ENCODE measurements around the gene RNH1. TPM values are rescaled to one million over a fixed set of nuclear protein-coding genes. Genes with fewer than 3 reads are reported as not detected.

RNH1 gene
- total RNA-seq, 1 experiment from 2014 or later, result 103 TPM

DNA sequence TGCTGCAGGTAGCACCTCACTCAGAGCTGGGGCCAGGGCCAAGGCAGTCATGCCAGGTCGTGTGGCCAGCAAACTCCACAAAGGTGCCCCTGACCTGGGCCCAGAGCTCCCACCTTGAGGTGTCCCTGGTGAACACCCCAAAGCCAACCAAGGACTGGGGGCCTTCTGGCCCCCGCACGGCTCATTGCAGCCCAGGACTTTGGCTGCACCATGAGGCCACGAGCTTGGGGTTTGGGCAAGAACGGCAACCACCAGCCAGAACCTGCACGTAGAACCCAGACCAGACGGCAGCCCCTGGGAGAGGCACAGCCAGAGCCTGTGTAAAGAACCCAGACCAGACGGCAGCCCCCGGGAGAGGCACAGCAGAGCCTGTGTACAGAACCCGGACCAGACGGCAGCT, 38.1 kb upstream of the RNH1 start:
- no peaks in the 10 kb centered on the region for H3K9me3 Mint-ChIP-seq (ENCODE audit: low read depth, unreplicated experiment)
- no peaks in the 10 kb centered on the region for H3K36me3 Mint-ChIP-seq (ENCODE audit: insufficient read depth, unreplicated experiment)
- intact Hi-C loops (cut with micrococcal nuclease; ENCODE audit: unreplicated experiment), result no loop called here
- no peaks in the 10 kb centered on the region for H3K4me1 Mint-ChIP-seq (ENCODE audit: low read depth, unreplicated experiment)
- DNase-seq, result no peak
- no peak overlapping the region for H3K27ac Mint-ChIP-seq (ENCODE audit: unreplicated experiment)
- BruUV-seq (replicated peaks), result no TSS peak
- CTCF ChIA-PET, result interaction anchor here (1.1 kb wide), 1 partner anchor 218 kb away, joined by 3 read pairs; no protein-coding TSS in a partner anchor
- TF ChIP-seq, protein P1, sequence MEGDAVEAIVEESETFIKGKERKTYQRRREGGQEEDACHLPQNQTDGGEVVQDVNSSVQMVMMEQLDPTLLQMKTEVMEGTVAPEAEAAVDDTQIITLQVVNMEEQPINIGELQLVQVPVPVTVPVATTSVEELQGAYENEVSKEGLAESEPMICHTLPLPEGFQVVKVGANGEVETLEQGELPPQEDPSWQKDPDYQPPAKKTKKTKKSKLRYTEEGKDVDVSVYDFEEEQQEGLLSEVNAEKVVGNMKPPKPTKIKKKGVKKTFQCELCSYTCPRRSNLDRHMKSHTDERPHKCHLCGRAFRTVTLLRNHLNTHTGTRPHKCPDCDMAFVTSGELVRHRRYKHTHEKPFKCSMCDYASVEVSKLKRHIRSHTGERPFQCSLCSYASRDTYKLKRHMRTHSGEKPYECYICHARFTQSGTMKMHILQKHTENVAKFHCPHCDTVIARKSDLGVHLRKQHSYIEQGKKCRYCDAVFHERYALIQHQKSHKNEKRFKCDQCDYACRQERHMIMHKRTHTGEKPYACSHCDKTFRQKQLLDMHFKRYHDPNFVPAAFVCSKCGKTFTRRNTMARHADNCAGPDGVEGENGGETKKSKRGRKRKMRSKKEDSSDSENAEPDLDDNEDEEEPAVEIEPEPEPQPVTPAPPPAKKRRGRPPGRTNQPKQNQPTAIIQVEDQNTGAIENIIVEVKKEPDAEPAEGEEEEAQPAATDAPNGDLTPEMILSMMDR (IDR thresholded peaks at IDR 0.05; ENCODE audit: unreplicated experiment), result no peak
- no peaks in the 10 kb centered on the region for H3K27me3 Mint-ChIP-seq (ENCODE audit: unreplicated experiment)
- H3K4me3 Mint-ChIP-seq (ENCODE audit: low read depth, unreplicated experiment), result no peak overlapping the region

DNA sequence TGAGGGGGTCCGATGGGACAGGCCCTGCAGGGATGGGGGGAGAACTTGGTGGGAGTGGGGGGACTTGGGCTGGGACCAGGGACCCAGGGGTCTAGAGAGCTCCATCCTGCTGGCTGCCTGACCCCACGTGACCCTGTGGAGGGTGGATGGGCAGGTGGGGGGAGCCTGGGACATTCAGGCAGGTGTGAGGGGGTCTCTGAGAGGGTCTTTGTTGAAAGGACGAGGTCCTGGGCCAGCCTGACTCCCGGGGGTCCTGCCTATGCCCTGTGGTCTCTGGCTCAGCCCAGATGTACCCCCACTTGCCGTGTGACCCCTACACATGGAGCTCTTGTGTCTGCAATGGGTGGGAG, 37.8 kb upstream of the RNH1 start:
- BruUV-seq (replicated peaks), result no TSS peak
- CTCF ChIA-PET, result interaction anchor here (1.1 kb wide), 1 partner anchor 219 kb away, joined by 3 read pairs; no protein-coding TSS in a partner anchor
- H3K9me3 Mint-ChIP-seq (ENCODE audit: low read depth, unreplicated experiment), result no peaks in the 10 kb centered on the region
- intact Hi-C loops (cut with micrococcal nuclease; ENCODE audit: unreplicated experiment), result no loop called here
- no peaks in the 10 kb centered on the region for H3K36me3 Mint-ChIP-seq (ENCODE audit: insufficient read depth, unreplicated experiment)
- H3K27ac Mint-ChIP-seq (ENCODE audit: unreplicated experiment), result no peak overlapping the region
- no peaks in the 10 kb centered on the region for H3K4me1 Mint-ChIP-seq (ENCODE audit: low read depth, unreplicated experiment)
- no peaks in the 10 kb centered on the region for H3K27me3 Mint-ChIP-seq (ENCODE audit: unreplicated experiment)
- TF ChIP-seq, protein P1 (IDR thresholded peaks at IDR 0.05; ENCODE audit: unreplicated experiment), result no peak
- H3K4me3 Mint-ChIP-seq (ENCODE audit: low read depth, unreplicated experiment), result no peak overlapping the region
- no peak for DNase-seq

- Mint-ChIP-seq H3K36me3 (ENCODE audit: insufficient read depth, unreplicated experiment) (peaks cover 18% of the 10 kb centered on the region), H3K4me3 (ENCODE audit: low read depth, unreplicated experiment) (no peak overlapping the region), H3K9me3 (ENCODE audit: low read depth, unreplicated experiment) (no peaks in the 10 kb centered on the region), H3K4me1 (ENCODE audit: low read depth, unreplicated experiment) (peaks cover under 1% of the 10 kb centered on the region), H3K27me3 (ENCODE audit: unreplicated experiment) (no peaks in the 10 kb centered on the region), H3K27ac (ENCODE audit: unreplicated experiment) (no peak overlapping the region)
- TF ChIP-seq, protein P1 (IDR thresholded peaks at IDR 0.05; ENCODE audit: unreplicated experiment), result no peak
- intact Hi-C loops (cut with micrococcal nuclease; ENCODE audit: unreplicated experiment), result no loop called here
- no TSS peak for BruUV-seq (replicated peaks)
- no peak for DNase-seq
- CTCF ChIA-PET, result no interaction called here
These were observed 34.4 kb upstream of the RNH1 start for GRCh38 chr11:541433-541885.

- H3K4me1 Mint-ChIP-seq (ENCODE audit: low read depth, unreplicated experiment), result peaks cover 7% of the 10 kb centered on the region
- intact Hi-C loops (cut with micrococcal nuclease; ENCODE audit: unreplicated experiment), result no loop called here
- H3K27me3 Mint-ChIP-seq (ENCODE audit: unreplicated experiment), result no peaks in the 10 kb centered on the region
- H3K36me3 Mint-ChIP-seq (ENCODE audit: insufficient read depth, unreplicated experiment), result peaks cover 24% of the 10 kb centered on the region
- TF ChIP-seq, protein P1 (IDR thresholded peaks at IDR 0.05; ENCODE audit: unreplicated experiment), result no peak
- no peak for DNase-seq
- no peak overlapping the region for H3K27ac Mint-ChIP-seq (ENCODE audit: unreplicated experiment)
- CTCF ChIA-PET, result no interaction called here
- H3K9me3 Mint-ChIP-seq (ENCODE audit: low read depth, unreplicated experiment), result no peaks in the 10 kb centered on the region
- no peak overlapping the region for H3K4me3 Mint-ChIP-seq (ENCODE audit: low read depth, unreplicated experiment)
- no TSS peak for BruUV-seq (replicated peaks)
These were observed 33.8 kb upstream of the RNH1 start for GRCh38 chr11:540583-541432.
